ENCODE results near the gene P2RY2.

- TF ChIP-seq CTCF (IDR thresholded peaks at IDR 0.05): no peak
- no peak for TF ChIP-seq POLR2AphosphoS5 (IDR thresholded peaks at IDR 0.05)
Measured at GRCh38 chr11:73252577-73253191, 34.6 kb downstream of the P2RY2 start.
